ENCODE measurements around the gene FXYD2. TPM values are rescaled to one million over a fixed set of nuclear protein-coding genes. Genes with fewer than 3 reads are reported as not detected.
A peak's percentile ranks its signal among the peaks of the same experiment; 100 is the strongest.

FXYD2 gene
- total and polyA plus RNA-seq, 10 of the 15 experiments (the other 5 are each of a cell fraction or from before 2014, with no cell fraction given), result 1.2 to 4.5 (median 2.4) TPM

- TF ChIP-seq, protein P1, sequence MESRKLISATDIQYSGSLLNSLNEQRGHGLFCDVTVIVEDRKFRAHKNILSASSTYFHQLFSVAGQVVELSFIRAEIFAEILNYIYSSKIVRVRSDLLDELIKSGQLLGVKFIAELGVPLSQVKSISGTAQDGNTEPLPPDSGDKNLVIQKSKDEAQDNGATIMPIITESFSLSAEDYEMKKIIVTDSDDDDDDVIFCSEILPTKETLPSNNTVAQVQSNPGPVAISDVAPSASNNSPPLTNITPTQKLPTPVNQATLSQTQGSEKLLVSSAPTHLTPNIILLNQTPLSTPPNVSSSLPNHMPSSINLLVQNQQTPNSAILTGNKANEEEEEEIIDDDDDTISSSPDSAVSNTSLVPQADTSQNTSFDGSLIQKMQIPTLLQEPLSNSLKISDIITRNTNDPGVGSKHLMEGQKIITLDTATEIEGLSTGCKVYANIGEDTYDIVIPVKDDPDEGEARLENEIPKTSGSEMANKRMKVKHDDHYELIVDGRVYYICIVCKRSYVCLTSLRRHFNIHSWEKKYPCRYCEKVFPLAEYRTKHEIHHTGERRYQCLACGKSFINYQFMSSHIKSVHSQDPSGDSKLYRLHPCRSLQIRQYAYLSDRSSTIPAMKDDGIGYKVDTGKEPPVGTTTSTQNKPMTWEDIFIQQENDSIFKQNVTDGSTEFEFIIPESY (IDR thresholded peaks at IDR 0.05), result peak; percentile 99
- 0 out of 2 replicates have a peak, but pooled peaks have one; percentile 3 for TF ChIP-seq GATAD2B (conservative IDR thresholded peaks at IDR 0.05; ENCODE audit: low read depth)
- peak; percentile 45 for TF ChIP-seq SMAD1 (IDR thresholded peaks at IDR 0.05; ENCODE audit: low read depth, partially characterized antibody)
- TF ChIP-seq SMARCA5 (IDR thresholded peaks at IDR 0.05), result no peak
- peak; percentile 54 for TF ChIP-seq IKZF1 (conservative IDR thresholded peaks at IDR 0.05)
- no peak for TF ChIP-seq YY1 (IDR thresholded peaks at IDR 0.05; ENCODE audit: low read depth, low read length)
- TF ChIP-seq, protein P2, sequence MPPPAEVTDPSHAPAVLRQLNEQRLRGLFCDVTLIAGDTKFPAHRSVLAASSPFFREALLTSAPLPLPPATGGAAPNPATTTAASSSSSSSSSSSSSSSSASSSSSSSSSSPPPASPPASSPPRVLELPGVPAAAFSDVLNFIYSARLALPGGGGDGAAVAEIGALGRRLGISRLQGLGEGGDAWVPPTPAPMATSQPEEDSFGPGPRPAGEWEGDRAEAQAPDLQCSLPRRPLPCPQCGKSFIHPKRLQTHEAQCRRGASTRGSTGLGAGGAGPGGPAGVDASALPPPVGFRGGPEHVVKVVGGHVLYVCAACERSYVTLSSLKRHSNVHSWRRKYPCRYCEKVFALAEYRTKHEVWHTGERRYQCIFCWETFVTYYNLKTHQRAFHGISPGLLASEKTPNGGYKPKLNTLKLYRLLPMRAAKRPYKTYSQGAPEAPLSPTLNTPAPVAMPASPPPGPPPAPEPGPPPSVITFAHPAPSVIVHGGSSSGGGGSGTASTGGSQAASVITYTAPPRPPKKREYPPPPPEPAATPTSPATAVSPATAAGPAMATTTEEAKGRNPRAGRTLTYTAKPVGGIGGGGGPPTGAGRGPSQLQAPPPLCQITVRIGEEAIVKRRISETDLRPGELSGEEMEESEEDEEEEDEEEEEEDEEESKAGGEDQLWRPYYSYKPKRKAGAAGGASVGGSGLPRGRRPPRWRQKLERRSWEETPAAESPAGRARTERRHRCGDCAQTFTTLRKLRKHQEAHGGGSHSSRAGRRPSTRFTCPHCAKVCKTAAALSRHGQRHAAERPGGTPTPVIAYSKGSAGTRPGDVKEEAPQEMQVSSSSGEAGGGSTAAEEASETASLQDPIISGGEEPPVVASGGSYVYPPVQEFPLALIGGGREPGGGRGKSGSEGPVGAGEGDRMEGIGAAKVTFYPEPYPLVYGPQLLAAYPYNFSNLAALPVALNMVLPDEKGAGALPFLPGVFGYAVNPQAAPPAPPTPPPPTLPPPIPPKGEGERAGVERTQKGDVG (CRISPR knock-in tag; IDR thresholded peaks at IDR 0.05), result no peak
- TF ChIP-seq NBN (IDR thresholded peaks at IDR 0.05), result peak; percentile 93; the same call in 1 of the 2 replicates
- no peak for TF ChIP-seq NRF1 (conservative IDR thresholded peaks at IDR 0.05; ENCODE audit: low read depth, low read length)
- TF ChIP-seq, protein P3, sequence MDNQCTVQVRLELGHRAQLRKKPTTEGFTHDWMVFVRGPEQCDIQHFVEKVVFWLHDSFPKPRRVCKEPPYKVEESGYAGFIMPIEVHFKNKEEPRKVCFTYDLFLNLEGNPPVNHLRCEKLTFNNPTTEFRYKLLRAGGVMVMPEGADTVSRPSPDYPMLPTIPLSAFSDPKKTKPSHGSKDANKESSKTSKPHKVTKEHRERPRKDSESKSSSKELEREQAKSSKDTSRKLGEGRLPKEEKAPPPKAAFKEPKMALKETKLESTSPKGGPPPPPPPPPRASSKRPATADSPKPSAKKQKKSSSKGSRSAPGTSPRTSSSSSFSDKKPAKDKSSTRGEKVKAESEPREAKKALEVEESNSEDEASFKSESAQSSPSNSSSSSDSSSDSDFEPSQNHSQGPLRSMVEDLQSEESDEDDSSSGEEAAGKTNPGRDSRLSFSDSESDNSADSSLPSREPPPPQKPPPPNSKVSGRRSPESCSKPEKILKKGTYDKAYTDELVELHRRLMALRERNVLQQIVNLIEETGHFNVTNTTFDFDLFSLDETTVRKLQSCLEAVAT (IDR thresholded peaks at IDR 0.05), result peak; percentile 85
- peak; percentile 34; the same call in 1 of the 2 replicates for TF ChIP-seq SMC3 (IDR thresholded peaks at IDR 0.05; ENCODE audit: borderline replicate concordance, low read length)
- no peak for TF ChIP-seq MYC (IDR thresholded peaks at IDR 0.05; ENCODE audit: insufficient read depth, insufficient read length, insufficient replicate concordance, low read length, severe bottlenecking)
- TF ChIP-seq, protein P4, sequence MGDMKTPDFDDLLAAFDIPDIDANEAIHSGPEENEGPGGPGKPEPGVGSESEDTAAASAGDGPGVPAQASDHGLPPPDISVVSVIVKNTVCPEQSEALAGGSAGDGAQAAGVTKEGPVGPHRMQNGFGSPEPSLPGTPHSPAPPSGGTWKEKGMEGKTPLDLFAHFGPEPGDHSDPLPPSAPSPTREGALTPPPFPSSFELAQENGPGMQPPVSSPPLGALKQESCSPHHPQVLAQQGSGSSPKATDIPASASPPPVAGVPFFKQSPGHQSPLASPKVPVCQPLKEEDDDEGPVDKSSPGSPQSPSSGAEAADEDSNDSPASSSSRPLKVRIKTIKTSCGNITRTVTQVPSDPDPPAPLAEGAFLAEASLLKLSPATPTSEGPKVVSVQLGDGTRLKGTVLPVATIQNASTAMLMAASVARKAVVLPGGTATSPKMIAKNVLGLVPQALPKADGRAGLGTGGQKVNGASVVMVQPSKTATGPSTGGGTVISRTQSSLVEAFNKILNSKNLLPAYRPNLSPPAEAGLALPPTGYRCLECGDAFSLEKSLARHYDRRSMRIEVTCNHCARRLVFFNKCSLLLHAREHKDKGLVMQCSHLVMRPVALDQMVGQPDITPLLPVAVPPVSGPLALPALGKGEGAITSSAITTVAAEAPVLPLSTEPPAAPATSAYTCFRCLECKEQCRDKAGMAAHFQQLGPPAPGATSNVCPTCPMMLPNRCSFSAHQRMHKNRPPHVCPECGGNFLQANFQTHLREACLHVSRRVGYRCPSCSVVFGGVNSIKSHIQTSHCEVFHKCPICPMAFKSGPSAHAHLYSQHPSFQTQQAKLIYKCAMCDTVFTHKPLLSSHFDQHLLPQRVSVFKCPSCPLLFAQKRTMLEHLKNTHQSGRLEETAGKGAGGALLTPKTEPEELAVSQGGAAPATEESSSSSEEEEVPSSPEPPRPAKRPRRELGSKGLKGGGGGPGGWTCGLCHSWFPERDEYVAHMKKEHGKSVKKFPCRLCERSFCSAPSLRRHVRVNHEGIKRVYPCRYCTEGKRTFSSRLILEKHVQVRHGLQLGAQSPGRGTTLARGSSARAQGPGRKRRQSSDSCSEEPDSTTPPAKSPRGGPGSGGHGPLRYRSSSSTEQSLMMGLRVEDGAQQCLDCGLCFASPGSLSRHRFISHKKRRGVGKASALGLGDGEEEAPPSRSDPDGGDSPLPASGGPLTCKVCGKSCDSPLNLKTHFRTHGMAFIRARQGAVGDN (IDR thresholded peaks at IDR 0.05), result peak; percentile 42; the same call in 1 of the 2 replicates
- no peak for TF ChIP-seq RB1 (IDR thresholded peaks at IDR 0.05; ENCODE audit: borderline replicate concordance)
Observed at GRCh38 chr11:117809236-117810055, 15.1 kb downstream of the FXYD2 start (continued).
